Endodermal cell (in vitro differentiated cells): ENCODE measurements around the gene PLCB4. TPM values are rescaled to one million over a fixed set of nuclear protein-coding genes. Genes with fewer than 3 reads are reported as not detected.

Experiments
- DNase-seq: peaks from one replicate; pipeline ENCODE4 v3.0.0-alpha.2; 2017
- H3K27ac ChIP-seq: 2 replicates; pipeline ENCODE4 v1.5.1; 2013; ENCODE audit warnings: mild to moderate bottlenecking, low read depth, low read length, moderate library complexity
- H3K27me3 ChIP-seq: 2 replicates; pipeline ENCODE4 v1.6.1; 2013; ENCODE audit warnings: mild to moderate bottlenecking, low read length, moderate library complexity; ENCODE audit not compliant: insufficient read depth, control insufficient read depth, poor library complexity, severe bottlenecking
- H3K36me3 ChIP-seq: 2 replicates; pipeline ENCODE4 v1.7.0; 2013; ENCODE audit warnings: mild to moderate bottlenecking, low read length, moderate library complexity; ENCODE audit not compliant: control insufficient read depth, insufficient read depth
- H3K4me1 ChIP-seq: one replicate; pipeline ENCODE4 v1.7.0; 2013; ENCODE audit warnings: low read length; ENCODE audit not compliant: control insufficient read depth, insufficient read depth
- H3K4me3 ChIP-seq: 2 replicates; pipeline ENCODE4 v1.5.1; 2013; ENCODE audit warnings: mild to moderate bottlenecking, low read length, moderate library complexity
- H3K9ac ChIP-seq: 2 replicates; pipeline ENCODE4 v1.6.1; 2013; ENCODE audit warnings: mild to moderate bottlenecking, low read length, moderate library complexity; ENCODE audit not compliant: poor library complexity, severe bottlenecking; ENCODE audit errors: extremely low read depth
- H3K9me3 ChIP-seq: 2 replicates; pipeline ENCODE4 v1.6.1; 2013; ENCODE audit warnings: mild to moderate bottlenecking, low read length, moderate library complexity; ENCODE audit not compliant: control insufficient read depth
- H3K27ac Mint-ChIP-seq: 2 replicates; pipeline ENCODE4 v1.8.0; 2020; ENCODE audit warnings: mixed read lengths
- H3K27me3 Mint-ChIP-seq: 2 replicates; pipeline ENCODE4 v1.8.0; 2021; ENCODE audit warnings: mild to moderate bottlenecking, mixed read lengths; ENCODE audit not compliant: insufficient read depth
- H3K36me3 Mint-ChIP-seq: 2 replicates; pipeline ENCODE4 v1.8.0; 2020; ENCODE audit warnings: low read depth, mixed read lengths
- H3K4me1 Mint-ChIP-seq: 2 replicates; pipeline ENCODE4 v1.8.0; 2020; ENCODE audit warnings: mixed read lengths
- H3K4me3 Mint-ChIP-seq: 2 replicates; pipeline ENCODE4 v1.8.0; 2020; ENCODE audit warnings: mild to moderate bottlenecking, moderate library complexity, mixed read lengths
- H3K9me3 Mint-ChIP-seq: 2 replicates; pipeline ENCODE4 v1.8.0; 2020; ENCODE audit warnings: mild to moderate bottlenecking, mixed read lengths
- CTCF ChIP-seq: fragments of 200-600 bp; sonication (generic); conservative IDR thresholded peaks from 2 replicates; pipeline ENCODE4 v1.5.0; 2021; ENCODE audit warnings: antibody characterized with exemption, mild to moderate bottlenecking
- WGBS, 2 experiments: methylation state at CpG; one replicate each; pipeline versions ENCODE4 v1.1.5 to v1.1.7; 2013; ENCODE audit warnings: missing lambda C conversion rate in 2 of 2, mixed read lengths in 1 of 2; ENCODE audit not compliant: insufficient coverage in 1 of 2, insufficient read length in 1 of 2; 5-methylcytosine and 5-hydroxymethylcytosine counted together
- total RNA-seq, 2 donors: library from RNA; stranded (reverse); fragmentation: NEBNext Ultra II Directional in 1 of 2; extraction: Animal tissue kit (Norgen Biotek cat#: 25700) in 1 of 2; gene quantifications; 2 replicates in 1 of 2; 3 replicates in 1 of 2; pipeline ENCODE4 v1.2.1, GENCODE V29; 2021

The PLCB4 gene
- total RNA-seq, 2 donors from 2014 or later = 14.4 to 14.6 TPM

GRCh38 chr20:9467995-9468394 is 399.1 kb downstream of the PLCB4 start:
- DNase-seq = peak; percentile 53
- Mint-ChIP-seq H3K27ac (no peak overlapping the region), H3K9me3 (peaks cover 11% of the 10 kb centered on the region), H3K4me1 (no peaks in the 10 kb centered on the region), H3K27me3 (no peaks in the 10 kb centered on the region), H3K4me3 (no peak overlapping the region), H3K36me3 (peaks cover 3% of the 10 kb centered on the region)
- no peak overlapping the region for H3K27ac ChIP-seq
- WGBS, 2 experiments = 50% methylated on average over 1 of the region's 3 CpGs; no CpG with 5 or more reads in 1 of the 2 experiments
- H3K4me3 ChIP-seq = no peak overlapping the region
- no peaks in the 10 kb centered on the region for H3K27me3 ChIP-seq
- no peaks in the 10 kb centered on the region for H3K9me3 ChIP-seq
- no peaks in the 10 kb centered on the region for H3K4me1 ChIP-seq
- H3K9ac ChIP-seq = no peak overlapping the region
- peak; percentile 90 for TF ChIP-seq CTCF
- no peaks in the 10 kb centered on the region for H3K36me3 ChIP-seq

- Mint-ChIP-seq H3K4me3 (no peak overlapping the region), H3K36me3 (no peaks in the 10 kb centered on the region)
- TF ChIP-seq CTCF = no peak
Observed at GRCh38 chr20:9474835-9475415, 406.0 kb downstream of the PLCB4 start.

GRCh38 chr20:9475456-9475855 is 406.6 kb downstream of the PLCB4 start:
- Mint-ChIP-seq H3K36me3 (no peaks in the 10 kb centered on the region), H3K4me3 (no peak overlapping the region), H3K4me1 (no peaks in the 10 kb centered on the region), H3K27ac (no peak overlapping the region), H3K9me3 (no peaks in the 10 kb centered on the region), H3K27me3 (no peaks in the 10 kb centered on the region)
- H3K4me3 ChIP-seq = no peak overlapping the region
- no peaks in the 10 kb centered on the region for H3K4me1 ChIP-seq
- TF ChIP-seq CTCF = no peak
- no peak overlapping the region for H3K27ac ChIP-seq
- H3K27me3 ChIP-seq = no peaks in the 10 kb centered on the region
- H3K9ac ChIP-seq = no peak overlapping the region
- H3K36me3 ChIP-seq = no peaks in the 10 kb centered on the region
- H3K9me3 ChIP-seq = no peaks in the 10 kb centered on the region
- no peak for DNase-seq

More at GRCh38 chr20:9474835-9475415, 406.0 kb downstream of the PLCB4 start:
- DNase-seq = no peak
- no peak overlapping the region for H3K27ac ChIP-seq
- H3K9me3 Mint-ChIP-seq = no peaks in the 10 kb centered on the region
- 95 to 100% methylated on average over 2 of the region's 2 CpGs for WGBS, 2 experiments
- no peaks in the 10 kb centered on the region for H3K9me3 ChIP-seq
- no peak overlapping the region for H3K9ac ChIP-seq
- no peaks in the 10 kb centered on the region for H3K4me1 ChIP-seq
- no peaks in the 10 kb centered on the region for H3K4me1 Mint-ChIP-seq
- H3K27me3 Mint-ChIP-seq = no peaks in the 10 kb centered on the region
- no peak overlapping the region for H3K27ac Mint-ChIP-seq
- H3K36me3 ChIP-seq = no peaks in the 10 kb centered on the region
- no peak overlapping the region for H3K4me3 ChIP-seq
- no peaks in the 10 kb centered on the region for H3K27me3 ChIP-seq
